H9 (cell line): ENCODE data around the gene SLC25A20. TPM values are rescaled to one million over a fixed set of nuclear protein-coding genes. Genes with fewer than 3 reads are reported as not detected.

Source experiments
- DNase-seq: peaks from one replicate; pipeline ENCODE4 v3.0.0-alpha.2; 2017
- H2AFZ ChIP-seq: one replicate; pipeline ENCODE4 v1.6.1; 2013; ENCODE audit warnings: mild to moderate bottlenecking, low read length, control low read depth, moderate library complexity
- H2AK5ac ChIP-seq: 2 replicates; pipeline ENCODE4 v1.6.1; 2013; ENCODE audit warnings: low read length, control low read depth, mixed read lengths; ENCODE audit not compliant: insufficient read length
- H2BK120ac ChIP-seq: one replicate; pipeline ENCODE4 v1.6.1; 2013; ENCODE audit warnings: low read depth, mild to moderate bottlenecking, low read length, control low read depth, inconsistent platforms; ENCODE audit not compliant: poor library complexity, severe bottlenecking
- H2BK12ac ChIP-seq: 2 replicates; pipeline ENCODE4 v1.6.1; 2013; ENCODE audit warnings: low read length, control low read depth, mixed read lengths, low read depth; ENCODE audit not compliant: insufficient read length
- H2BK15ac ChIP-seq: 2 replicates; pipeline ENCODE4 v1.6.1; 2013; ENCODE audit warnings: low read depth, low read length, control low read depth
- H2BK20ac ChIP-seq: one replicate; pipeline ENCODE4 v1.6.1; 2013; ENCODE audit warnings: low read depth, mild to moderate bottlenecking, low read length, control low read depth, inconsistent platforms; ENCODE audit not compliant: poor library complexity, severe bottlenecking
- H2BK5ac ChIP-seq: 2 replicates; pipeline ENCODE4 v1.6.1; 2013; ENCODE audit warnings: low read length, control low read depth, mixed read lengths; ENCODE audit not compliant: insufficient read length
- H3K14ac ChIP-seq: 2 replicates; pipeline ENCODE4 v1.6.1; 2013; ENCODE audit warnings: low read length, control low read depth; ENCODE audit not compliant: insufficient read depth
- H3K18ac ChIP-seq: 2 replicates; pipeline ENCODE4 v1.6.1; 2013; ENCODE audit warnings: low read depth, mild to moderate bottlenecking, mixed read lengths, low read length, control low read depth; ENCODE audit not compliant: insufficient read length
- H3K23ac ChIP-seq: 2 replicates; pipeline ENCODE4 v1.6.1; 2013; ENCODE audit warnings: low read length, control low read depth, mixed read lengths, low read depth; ENCODE audit not compliant: insufficient read length
- H3K23me2 ChIP-seq: 2 replicates; pipeline ENCODE4 v1.6.1; 2013; ENCODE audit warnings: low read depth, mild to moderate bottlenecking, mixed read lengths, low read length, control low read depth; ENCODE audit not compliant: insufficient read length, poor library complexity, severe bottlenecking
- H3K27ac ChIP-seq: 2 replicates; pipeline ENCODE4 v1.5.1; 2013; ENCODE audit warnings: low read length, control low read depth, mixed read lengths, low read depth; ENCODE audit not compliant: insufficient read length
- H3K27me3 ChIP-seq: 2 replicates; pipeline ENCODE4 v1.6.1; 2013; ENCODE audit warnings: low read length, control low read depth, inconsistent platforms; ENCODE audit not compliant: insufficient read depth
- H3K4ac ChIP-seq: 2 replicates; pipeline ENCODE4 v1.6.1; 2013; ENCODE audit warnings: low read depth, mild to moderate bottlenecking, control low read depth, inconsistent platforms, low read length, moderate library complexity
- H3K4me1 ChIP-seq: 2 replicates; pipeline ENCODE4 v1.6.1; 2013; ENCODE audit warnings: low read length, control low read depth, inconsistent platforms; ENCODE audit not compliant: insufficient read depth
- H3K4me2 ChIP-seq: 2 replicates; pipeline ENCODE4 v1.6.1; 2013; ENCODE audit warnings: low read length, control low read depth, mixed read lengths; ENCODE audit not compliant: insufficient read length, insufficient read depth
- H3K56ac ChIP-seq: 2 replicates; pipeline ENCODE4 v1.6.1; 2013; ENCODE audit warnings: low read depth, mild to moderate bottlenecking, mixed read lengths, low read length, control low read depth; ENCODE audit not compliant: insufficient read length
- H3K79me1 ChIP-seq: 2 replicates; pipeline ENCODE4 v1.6.1; 2013; ENCODE audit warnings: low read depth, mild to moderate bottlenecking, moderate library complexity, low read length, control low read depth, inconsistent platforms; ENCODE audit not compliant: insufficient read depth, poor library complexity, severe bottlenecking
- H3K79me2 ChIP-seq: 2 replicates; pipeline ENCODE4 v1.6.1; 2013; ENCODE audit warnings: low read length, control low read depth, inconsistent platforms; ENCODE audit not compliant: insufficient read depth
- H3K9ac ChIP-seq: 2 replicates; pipeline ENCODE4 v1.6.1; 2013; ENCODE audit warnings: low read length, control low read depth, mixed read lengths; ENCODE audit not compliant: insufficient read length; ENCODE audit errors: extremely low read depth
- H3K9me3 ChIP-seq: one replicate; pipeline ENCODE4 v1.6.1; 2013; ENCODE audit warnings: low read depth, low read length, inconsistent platforms; ENCODE audit not compliant: control insufficient read depth
- H3T11ph ChIP-seq: one replicate; pipeline ENCODE4 v1.6.1; 2013; ENCODE audit warnings: mild to moderate bottlenecking, low read length, control low read depth, inconsistent platforms
- H4K20me1 ChIP-seq: one replicate; pipeline ENCODE4 v1.6.1; 2013; ENCODE audit not compliant: control insufficient read depth, insufficient read length, insufficient read depth
- H4K5ac ChIP-seq: 2 replicates; pipeline ENCODE4 v1.6.1; 2013; ENCODE audit warnings: low read depth, mild to moderate bottlenecking, mixed read lengths, low read length, control low read depth; ENCODE audit not compliant: insufficient read length
- H4K8ac ChIP-seq: replicated peaks from 2 replicates; pipeline ENCODE4 v1.6.1; 2013; ENCODE audit warnings: low read length, control low read depth, mixed read lengths, low read depth; ENCODE audit not compliant: insufficient read length
- H4K91ac ChIP-seq: 2 replicates; pipeline ENCODE4 v1.6.1; 2013; ENCODE audit warnings: low read depth, mild to moderate bottlenecking, moderate library complexity, mixed read lengths, low read length, control low read depth; ENCODE audit not compliant: insufficient read length
- H3K27ac Mint-ChIP-seq, 3 experiments: 2 replicates in 2 of 3; 3 replicates in 1 of 3; pipeline ENCODE4 v1.8.0; 2020 to 2021; ENCODE audit warnings: mixed read lengths in 3 of 3, mild to moderate bottlenecking in 1 of 3, moderate library complexity in 1 of 3
- H3K27me3 Mint-ChIP-seq: 2 replicates; pipeline ENCODE4 v1.8.0; 2021; ENCODE audit warnings: low read depth, mild to moderate bottlenecking, moderate library complexity, mixed read lengths
- H3K36me3 Mint-ChIP-seq, 3 experiments: 2 replicates in 2 of 3; 3 replicates in 1 of 3; pipeline ENCODE4 v1.8.0; 2020 to 2021; ENCODE audit warnings: low read depth in 3 of 3, mixed read lengths in 3 of 3; ENCODE audit not compliant: insufficient read depth in 1 of 3
- H3K4me1 Mint-ChIP-seq, 2 experiments: 2 replicates each; pipeline ENCODE4 v1.8.0; 2020; ENCODE audit warnings: mixed read lengths in 2 of 2
- H3K4me3 Mint-ChIP-seq, 2 experiments: 2 replicates in 1 of 2; 3 replicates in 1 of 2; pipeline ENCODE4 v1.8.0; 2020 to 2021; ENCODE audit warnings: mild to moderate bottlenecking in 2 of 2, mixed read lengths in 2 of 2, moderate library complexity in 1 of 2
- H3K9me3 Mint-ChIP-seq, 2 experiments: 2 replicates in 1 of 2; 3 replicates in 1 of 2; pipeline ENCODE4 v1.8.0; 2020; ENCODE audit warnings: mild to moderate bottlenecking in 2 of 2, mixed read lengths in 2 of 2, moderate library complexity in 1 of 2
- WGBS: extraction: QIAGEN DNeasy Blood & Tissue Kit; methylation state at CpG from one replicate; pipeline ENCODE4 v1.1.7; 2013; ENCODE audit warnings: missing lambda C conversion rate, low lambda C conversion rate, mixed read lengths; ENCODE audit not compliant: insufficient read length; ENCODE audit errors: extremely low coverage; 5-methylcytosine and 5-hydroxymethylcytosine counted together
- total RNA-seq: library from RNA; stranded (reverse); gene quantifications from 2 replicates; pipeline ENCODE4 v1.2.1, GENCODE V29; 2021
- TF ChIP-seq, protein P1 (sequence below): fragments of 200-600 bp; sonication (generic); conservative IDR thresholded peaks from 3 replicates; pipeline ENCODE4 v1.8.0; 2021; ENCODE audit warnings: antibody characterized with exemption, mild to moderate bottlenecking

The SLC25A20 gene
- total RNA-seq, 1 experiment from 2014 or later = 7.4 TPM

DNA sequence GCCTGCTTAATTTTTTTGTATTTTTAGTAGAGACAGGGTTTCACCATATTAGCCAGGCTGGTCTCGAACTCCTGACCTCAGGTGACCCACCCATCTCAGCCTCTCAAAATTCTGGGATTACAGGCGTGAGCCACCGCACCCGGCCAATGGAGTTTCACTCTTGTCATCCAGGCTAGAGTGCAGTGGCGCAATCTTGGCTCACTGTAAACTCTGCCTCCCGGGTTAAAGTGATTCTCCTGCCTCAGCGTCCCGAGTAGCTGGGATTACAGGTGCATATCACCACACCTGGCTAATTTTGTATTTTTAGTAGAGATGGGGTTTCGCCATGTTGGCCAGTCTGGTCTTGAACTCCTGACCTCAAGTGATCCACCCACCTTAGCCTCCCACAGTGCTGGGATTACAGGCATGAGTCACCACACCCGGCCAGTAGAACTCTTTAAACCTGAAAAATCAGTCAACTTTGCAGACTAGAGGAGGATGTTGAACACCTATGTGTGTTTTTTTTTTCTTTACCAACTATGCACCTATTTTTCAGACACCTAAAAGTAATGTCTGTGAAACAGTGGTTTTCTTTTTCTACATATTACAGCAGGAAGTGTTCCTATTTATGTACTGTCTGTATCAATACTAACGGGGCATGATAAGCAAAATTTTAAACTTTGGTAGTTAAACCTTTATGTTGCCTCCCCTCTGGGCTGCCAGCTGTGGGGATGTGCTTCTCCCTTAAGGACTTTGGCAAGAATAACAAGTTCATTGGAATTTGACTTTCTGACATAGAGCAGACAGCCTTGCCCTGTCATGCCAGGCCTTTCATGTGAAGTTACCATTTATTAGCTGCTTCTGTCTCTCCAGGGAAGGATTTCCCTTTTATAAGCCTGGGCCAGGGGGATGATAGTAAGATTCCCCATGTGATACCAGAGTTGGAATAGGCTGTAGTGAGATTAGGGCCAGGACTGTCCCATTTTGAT, 28.0 kb upstream of the SLC25A20 start:
- peaks cover 37 to 75% (median 55%) of the 10 kb centered on the region in 3 experiments; a peak in 6 of 7 replicates for H3K36me3 Mint-ChIP-seq
- H3K4me1 ChIP-seq = no peaks in the 10 kb centered on the region
- H3K23me2 ChIP-seq = peaks cover 3% of the 10 kb centered on the region
- no peaks in the 10 kb centered on the region for H3K9me3 ChIP-seq
- H3K14ac ChIP-seq = no peak overlapping the region
- H4K91ac ChIP-seq = no peak overlapping the region
- no peak overlapping the region for H2BK20ac ChIP-seq
- peaks cover 16% of the 10 kb centered on the region for H3K79me1 ChIP-seq
- no peak overlapping the region for H3K23ac ChIP-seq
- no peak overlapping the region for H3K9ac ChIP-seq
- no peak overlapping the region for H3K56ac ChIP-seq
- no peak overlapping the region for H2BK120ac ChIP-seq
- no peak overlapping the region for H3K27ac Mint-ChIP-seq
- H3K4ac ChIP-seq = no peak overlapping the region
- no peak overlapping the region for H3K4me3 Mint-ChIP-seq
- no CpG with 5 or more reads among the region's 11 CpGs for whole genome bisulfite sequencing
- no peak overlapping the region for H3T11ph ChIP-seq
- H2BK15ac ChIP-seq = no peak overlapping the region
- no peak overlapping the region for H3K27ac ChIP-seq
- H4K5ac ChIP-seq = no peak overlapping the region
- TF ChIP-seq, protein P1, sequence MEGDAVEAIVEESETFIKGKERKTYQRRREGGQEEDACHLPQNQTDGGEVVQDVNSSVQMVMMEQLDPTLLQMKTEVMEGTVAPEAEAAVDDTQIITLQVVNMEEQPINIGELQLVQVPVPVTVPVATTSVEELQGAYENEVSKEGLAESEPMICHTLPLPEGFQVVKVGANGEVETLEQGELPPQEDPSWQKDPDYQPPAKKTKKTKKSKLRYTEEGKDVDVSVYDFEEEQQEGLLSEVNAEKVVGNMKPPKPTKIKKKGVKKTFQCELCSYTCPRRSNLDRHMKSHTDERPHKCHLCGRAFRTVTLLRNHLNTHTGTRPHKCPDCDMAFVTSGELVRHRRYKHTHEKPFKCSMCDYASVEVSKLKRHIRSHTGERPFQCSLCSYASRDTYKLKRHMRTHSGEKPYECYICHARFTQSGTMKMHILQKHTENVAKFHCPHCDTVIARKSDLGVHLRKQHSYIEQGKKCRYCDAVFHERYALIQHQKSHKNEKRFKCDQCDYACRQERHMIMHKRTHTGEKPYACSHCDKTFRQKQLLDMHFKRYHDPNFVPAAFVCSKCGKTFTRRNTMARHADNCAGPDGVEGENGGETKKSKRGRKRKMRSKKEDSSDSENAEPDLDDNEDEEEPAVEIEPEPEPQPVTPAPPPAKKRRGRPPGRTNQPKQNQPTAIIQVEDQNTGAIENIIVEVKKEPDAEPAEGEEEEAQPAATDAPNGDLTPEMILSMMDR = no peak
- H3K27me3 Mint-ChIP-seq = no peaks in the 10 kb centered on the region
- peaks cover 16% of the 10 kb centered on the region; the same call in 1 of the 2 replicates for H3K79me2 ChIP-seq
- H2AK5ac ChIP-seq = no peak overlapping the region
- no peaks in the 10 kb centered on the region for H3K4me1 Mint-ChIP-seq
- H3K9me3 Mint-ChIP-seq = no peaks in the 10 kb centered on the region
- no peak overlapping the region for H2BK12ac ChIP-seq
- peaks cover 4% of the 10 kb centered on the region for H4K20me1 ChIP-seq
- no peak overlapping the region for H2AFZ ChIP-seq
- DNase-seq = no peak
- no peaks in the 10 kb centered on the region for H3K27me3 ChIP-seq
- no peak overlapping the region for H4K8ac ChIP-seq
- no peak overlapping the region for H3K18ac ChIP-seq
- no peak overlapping the region for H2BK5ac ChIP-seq
- no peak overlapping the region for H3K4me2 ChIP-seq
